Breast epithelium (tissue), 4 donors: Measurements from ENCODE around the gene RNPS1. TPM values are rescaled to one million over a fixed set of nuclear protein-coding genes. Genes with fewer than 3 reads are reported as not detected.

ENCODE experiments used
- DNase-seq, 2 donors: peaks; one replicate each; pipeline ENCODE4 v3.0.0-alpha.2; 2019; ENCODE audit warnings: low spot score in 2 of 2
- H3K27ac ChIP-seq, 2 donors: fragments of 200-600 bp; sonication (generic) in 1 of 2; one replicate each; pipeline ENCODE4 v1.5.1; 2016 to 2019; ENCODE audit warnings: mild to moderate bottlenecking in 1 of 2
- H3K27me3 ChIP-seq, 2 donors: fragments of 200-600 bp; sonication (generic) in 1 of 2; one replicate each; pipeline versions ENCODE4 v1.5.1 to v1.6.0; 2017 to 2019; ENCODE audit warnings: control low read depth in 1 of 2, mild to moderate bottlenecking in 1 of 2
- H3K36me3 ChIP-seq: fragments of 200-600 bp; one replicate; pipeline ENCODE4 v1.5.1; 2019
- H3K4me1 ChIP-seq, 2 donors: fragments of 200-600 bp; sonication (generic); one replicate each; pipeline ENCODE4 v1.5.1; 2016 to 2019; ENCODE audit warnings: control low read depth in 1 of 2
- H3K4me3 ChIP-seq, 3 donors: fragments of 200-600 bp; sonication (generic); 1 replicate in 2 of 3; 2 replicates in 1 of 3; pipeline ENCODE4 v1.5.1; 2016 to 2019; ENCODE audit warnings: mild to moderate bottlenecking in 3 of 3, moderate library complexity in 2 of 3
- H3K9me3 ChIP-seq, 2 donors: fragments of 200-600 bp; sonication (generic) in 1 of 2; one replicate each; pipeline ENCODE4 v1.5.1; 2016 to 2019; ENCODE audit warnings: control low read depth in 1 of 2
- CTCF ChIP-seq, 3 donors: fragments of 450-650 bp; IDR thresholded peaks; one replicate each; pipeline ENCODE4 v1.5.1; 2016 to 2017; ENCODE audit warnings: antibody characterized with exemption in 3 of 3, mild to moderate bottlenecking in 3 of 3, moderate library complexity in 3 of 3
- POLR2A ChIP-seq: fragments of 450-650 bp; IDR thresholded peaks from one replicate; pipeline ENCODE4 v1.6.1; 2016; ENCODE audit warnings: antibody characterized with exemption, mild to moderate bottlenecking, moderate library complexity
- POLR2AphosphoS5 ChIP-seq, 3 donors: sonication (generic); formaldehyde crosslinking; IDR thresholded peaks; one replicate each; pipeline ENCODE4 v1.6.1; 2017; ENCODE audit warnings: antibody characterized with exemption in 3 of 3
- intact Hi-C: fragments of 100-400 bp; cut with DNase I; formaldehyde crosslinking; loops from one replicate; pipeline ENCODE4 v1.15.1; 2023; ENCODE audit warnings: low total_unique reads
- total RNA-seq, 3 donors: library from RNA; depleted of rRNA; stranded (reverse); fragments of >200 nt; gene quantifications; one replicate each; pipeline ENCODE4 v1.1.0, GENCODE V29; 2016

The RNPS1 gene
- total RNA-seq, 3 donors from 2014 or later = 93.1 to 107 (median 97.5) TPM

GRCh38 chr16:2252806-2253148 is 15.1 kb downstream of the RNPS1 start:
- DNase-seq = no peak
- H3K4me1 ChIP-seq = peaks cover 0 to 4% of the 10 kb centered on the region in 2 donors
- H3K4me3 ChIP-seq = no peak overlapping the region
- no peaks in the 10 kb centered on the region for H3K27me3 ChIP-seq
- TF ChIP-seq POLR2A (no peak), POLR2AphosphoS5 (IDR thresholded peaks at IDR 0.05) (no peak), CTCF (IDR thresholded peaks at IDR 0.05) (no peak)
- H3K36me3 ChIP-seq = peaks cover 8% of the 10 kb centered on the region
- H3K27ac ChIP-seq = no peak overlapping the region
- intact Hi-C loops = no loop called here
- H3K9me3 ChIP-seq = no peaks in the 10 kb centered on the region

- peak; percentile 85 to 91 for DNase-seq
- TF ChIP-seq POLR2A (no peak), POLR2AphosphoS5 (IDR thresholded peaks at IDR 0.05) (peak; percentile 56 to 73 (median 59)), CTCF (IDR thresholded peaks at IDR 0.05) (peak; percentile 38 to 81 (median 60))
- Histone ChIP-seq H3K27ac (peak within 1 kb of the TSS; percentile 85 to 94), H3K9me3 (no peaks in the 10 kb centered on the region), H3K4me1 (peaks cover 0 to 4% of the 10 kb centered on the region in 2 donors), H3K27me3 (no peaks in the 10 kb centered on the region), H3K4me3 (peak within 1 kb of the TSS; percentile 65 to 88 (median 71)), H3K36me3 (peaks cover 1% of the 10 kb centered on the region)
- intact Hi-C loops = no loop called here
Measured at GRCh38 chr16:2251296-2252111, 16.4 kb downstream of the RNPS1 start, which contains the start of gene ECI1. Gene ECI1 (minus strand): TSS chr16:2251587. CDS start chr16:2251566, 21 bp downstream.

- Histone ChIP-seq H3K36me3 (no peaks in the 10 kb centered on the region), H3K9me3 (no peaks in the 10 kb centered on the region), H3K27ac (peak overlapping the region; percentile 85 to 94), H3K27me3 (no peaks in the 10 kb centered on the region), H3K4me1 (peaks cover 0 to 4% of the 10 kb centered on the region in 2 donors), H3K4me3 (peak overlapping the region; percentile 65 to 88 (median 71))
- DNase-seq = no peak
- TF ChIP-seq CTCF (IDR thresholded peaks at IDR 0.05) (no peak), POLR2A (no peak), POLR2AphosphoS5 (IDR thresholded peaks at IDR 0.05) (no peak)
- intact Hi-C loops = no loop called here
Measured at GRCh38 chr16:2250652-2251295, 17.2 kb downstream of the RNPS1 start.

GRCh38 chr16:2246301-2246885 is 21.5 kb downstream of the RNPS1 start:
- DNase-seq = no peak
- Histone ChIP-seq H3K27me3 (no peaks in the 10 kb centered on the region), H3K27ac (no peak overlapping the region), H3K36me3 (no peaks in the 10 kb centered on the region), H3K4me1 (peaks cover 0 to 4% of the 10 kb centered on the region in 2 donors), H3K9me3 (no peaks in the 10 kb centered on the region), H3K4me3 (no peak overlapping the region)
- intact Hi-C loops = no loop called here
- no peak for TF ChIP-seq POLR2A
- TF ChIP-seq POLR2AphosphoS5 (IDR thresholded peaks at IDR 0.05) = no peak
- no peak for TF ChIP-seq CTCF (IDR thresholded peaks at IDR 0.05)
